ENCODE data around the gene CCDC187. TPM values are rescaled to one million over a fixed set of nuclear protein-coding genes. Genes with fewer than 3 reads are reported as not detected.

Gene CCDC187
- total RNA-seq, 1 experiment from 2014 or later, result 0.61 TPM

DNA sequence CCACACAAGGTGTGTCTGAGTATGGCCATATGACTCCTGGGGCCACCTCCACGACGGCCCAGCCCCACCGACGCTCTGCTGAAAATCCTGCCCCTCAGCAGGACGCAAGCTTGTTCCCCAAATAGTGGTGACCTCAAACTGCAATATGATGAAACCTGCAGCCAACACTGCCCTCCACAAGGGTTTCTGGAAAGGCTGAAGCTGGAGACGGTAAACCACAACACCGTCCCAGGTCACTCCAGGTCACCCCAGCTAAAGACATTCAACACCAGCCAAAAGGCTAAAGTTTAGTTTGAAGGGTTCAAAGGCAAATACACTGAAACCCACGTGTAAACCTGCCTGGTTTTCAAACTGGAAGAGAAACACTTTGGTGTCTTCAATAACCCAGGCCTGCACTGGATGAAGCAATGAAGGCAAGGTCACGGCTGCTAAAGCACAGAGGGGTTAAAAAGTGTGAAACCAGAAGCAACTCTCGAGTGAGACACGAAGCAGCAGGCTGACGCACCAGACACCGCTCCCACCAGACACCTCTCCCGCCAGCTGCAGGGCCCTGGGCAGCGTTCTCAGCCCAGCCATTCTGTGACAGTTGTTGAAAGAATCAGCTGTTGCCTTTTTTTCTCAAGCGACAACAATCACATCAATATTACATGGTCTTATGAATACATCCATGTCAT, 97.2 kb downstream of the CCDC187 start:
- no peak for DNase-seq (ENCODE audit: low spot score)
- in situ Hi-C loops (cut with HindIII; ENCODE audit: low sequenced_read_pairs), result loop anchor here (5.0 kb wide), 1 partner anchor 69 kb away; no protein-coding TSS in a partner anchor

DNA sequence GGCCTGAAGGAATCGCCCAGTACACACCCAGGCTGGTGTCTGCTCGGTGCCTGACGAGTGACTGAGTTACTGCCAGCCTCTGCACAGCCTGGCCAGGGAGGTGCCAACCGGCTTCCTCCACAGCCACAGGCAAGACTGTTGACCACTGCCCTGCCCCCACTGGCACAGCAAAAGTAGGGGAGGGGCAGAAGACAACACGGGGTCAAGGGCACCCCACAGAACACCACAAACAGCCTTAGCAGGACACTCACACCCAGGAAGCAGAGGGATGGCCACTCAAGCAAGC, 98.2 kb downstream of the CCDC187 start:
- in situ Hi-C loops (cut with HindIII; ENCODE audit: low sequenced_read_pairs), result loop anchor here (5.0 kb wide), 1 partner anchor 68 kb away; no protein-coding TSS in a partner anchor

DNA sequence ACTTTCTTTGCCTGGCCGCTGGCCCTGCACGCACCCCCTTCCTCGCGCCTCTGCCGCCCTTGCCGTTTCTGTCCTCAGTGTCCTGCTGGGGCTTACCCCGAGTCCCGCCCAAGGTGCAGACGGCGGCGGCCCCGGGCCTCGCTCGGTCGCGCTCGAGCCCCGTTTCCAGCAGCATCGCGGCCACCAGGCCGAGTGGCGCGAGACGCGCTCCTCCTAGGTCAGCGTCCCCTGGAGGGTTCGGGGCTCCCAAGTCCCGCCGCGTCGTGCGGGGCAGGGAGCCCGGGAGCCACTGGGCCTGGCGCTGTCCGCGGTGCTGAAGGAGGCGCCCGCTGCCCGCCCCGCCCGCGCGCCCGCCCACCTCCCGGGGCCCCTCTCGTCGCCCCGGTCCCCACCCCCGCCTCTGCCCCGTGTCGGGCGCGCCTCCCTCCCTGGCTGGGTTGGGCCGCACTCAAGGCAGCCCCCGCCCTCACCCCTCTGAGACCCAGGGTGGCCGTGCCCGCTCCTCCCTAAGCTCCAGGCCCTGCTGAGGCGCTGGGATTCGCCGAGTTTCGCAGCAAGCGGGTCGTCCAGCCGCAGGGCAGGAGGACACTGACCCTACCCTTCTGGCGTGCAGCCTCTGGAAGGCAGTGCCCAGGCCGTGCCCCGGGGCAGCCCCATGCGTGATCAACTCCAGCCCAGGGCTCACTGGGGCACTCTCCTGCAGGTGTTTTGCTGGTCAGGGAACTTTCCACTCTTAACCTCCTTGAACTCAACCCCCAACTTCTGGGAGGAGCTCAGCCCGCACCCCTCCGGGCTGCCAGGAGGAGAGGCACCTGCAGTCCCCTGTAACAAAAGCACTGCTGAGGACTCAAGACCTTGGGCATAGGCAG, 98.8 kb downstream of the CCDC187 start, which contains the start of gene LHX3:
LHX3 (minus strand) TSS at position 291 of the 869 bp plus-strand sequence; CDS start at position 175, 116 bp downstream.
- in situ Hi-C loops (cut with HindIII; ENCODE audit: low sequenced_read_pairs), result loop anchor here (5.0 kb wide), 1 partner anchor 68 kb away; no protein-coding TSS in a partner anchor
- DNase-seq (ENCODE audit: low spot score), result no peak

More for the DNA sequence above, 98.2 kb downstream of the CCDC187 start:
- DNase-seq (ENCODE audit: low spot score), result no peak

DNA sequence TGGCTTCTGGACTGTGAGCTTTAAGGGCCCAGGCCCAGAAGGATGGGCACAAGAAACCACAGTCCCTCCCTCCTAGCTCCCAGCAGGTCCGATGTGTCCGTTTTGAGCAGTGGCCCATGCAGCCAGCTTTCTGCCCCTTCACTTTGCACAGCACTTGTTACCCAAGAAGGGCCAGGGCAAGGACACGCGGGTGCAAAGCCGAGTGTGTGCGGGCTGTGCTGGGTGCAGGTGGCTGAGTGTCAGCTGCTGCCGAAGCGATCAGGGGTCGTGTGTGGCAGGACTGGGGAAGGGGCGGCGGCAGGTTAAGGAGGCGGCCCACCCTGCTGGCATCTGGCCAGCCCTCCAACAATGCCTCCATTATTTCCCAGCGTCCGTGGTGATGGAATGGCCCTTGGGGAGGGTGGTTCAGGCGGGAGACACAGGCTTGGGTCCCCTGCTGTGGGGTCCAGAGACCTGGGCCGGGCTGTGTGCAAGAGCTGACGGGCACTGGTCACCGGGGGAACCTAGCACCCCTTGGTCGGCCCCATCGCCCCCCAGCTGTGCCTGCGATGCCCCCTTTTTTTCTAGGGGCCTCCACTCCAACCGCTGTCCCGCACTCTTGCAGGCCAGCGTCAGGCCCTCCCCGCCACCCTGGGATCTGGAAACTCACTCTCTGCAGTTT, 99.6 kb downstream of the CCDC187 start:
- in situ Hi-C loops (cut with HindIII; ENCODE audit: low sequenced_read_pairs), result no loop called here
- no peak for DNase-seq (ENCODE audit: low spot score)

DNA sequence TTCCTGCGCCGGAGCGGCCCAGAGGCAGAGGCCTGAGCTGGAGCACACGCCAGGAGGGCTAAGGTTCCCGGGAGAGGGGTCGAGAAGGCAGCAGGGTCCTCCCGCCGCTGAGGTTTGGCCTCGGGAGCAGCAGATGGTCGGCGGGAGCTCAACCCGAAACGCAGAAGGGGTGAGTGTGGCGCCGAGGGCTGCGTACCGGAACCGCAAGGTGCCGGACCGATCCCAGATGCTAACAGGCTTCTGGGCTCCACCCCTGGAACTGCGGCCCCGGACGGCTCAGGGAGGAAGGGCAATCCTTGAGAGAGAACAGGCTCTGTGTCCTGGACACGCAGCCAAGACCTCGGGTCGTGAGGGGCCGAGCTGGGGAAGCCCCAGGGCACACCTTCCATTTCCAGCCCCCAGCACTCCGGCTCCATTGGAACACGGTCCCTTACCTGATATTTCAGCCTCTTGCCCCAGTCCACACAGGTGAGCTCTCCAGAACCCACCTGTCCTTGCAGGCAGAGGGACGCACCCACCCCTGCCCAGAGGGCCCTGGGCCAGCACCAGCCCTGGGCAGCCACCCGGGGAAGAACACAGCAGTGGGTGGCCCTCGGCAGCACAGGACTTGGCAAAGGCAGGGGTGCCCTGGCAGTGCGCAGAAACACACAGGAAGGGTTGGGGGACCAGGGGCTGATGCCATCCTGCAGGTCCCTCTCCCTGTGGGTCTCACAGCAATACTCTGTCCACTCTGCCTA, 100.3 kb downstream of the CCDC187 start:
- no peak for DNase-seq (ENCODE audit: low spot score)
- in situ Hi-C loops (cut with HindIII; ENCODE audit: low sequenced_read_pairs), result no loop called here

DNA sequence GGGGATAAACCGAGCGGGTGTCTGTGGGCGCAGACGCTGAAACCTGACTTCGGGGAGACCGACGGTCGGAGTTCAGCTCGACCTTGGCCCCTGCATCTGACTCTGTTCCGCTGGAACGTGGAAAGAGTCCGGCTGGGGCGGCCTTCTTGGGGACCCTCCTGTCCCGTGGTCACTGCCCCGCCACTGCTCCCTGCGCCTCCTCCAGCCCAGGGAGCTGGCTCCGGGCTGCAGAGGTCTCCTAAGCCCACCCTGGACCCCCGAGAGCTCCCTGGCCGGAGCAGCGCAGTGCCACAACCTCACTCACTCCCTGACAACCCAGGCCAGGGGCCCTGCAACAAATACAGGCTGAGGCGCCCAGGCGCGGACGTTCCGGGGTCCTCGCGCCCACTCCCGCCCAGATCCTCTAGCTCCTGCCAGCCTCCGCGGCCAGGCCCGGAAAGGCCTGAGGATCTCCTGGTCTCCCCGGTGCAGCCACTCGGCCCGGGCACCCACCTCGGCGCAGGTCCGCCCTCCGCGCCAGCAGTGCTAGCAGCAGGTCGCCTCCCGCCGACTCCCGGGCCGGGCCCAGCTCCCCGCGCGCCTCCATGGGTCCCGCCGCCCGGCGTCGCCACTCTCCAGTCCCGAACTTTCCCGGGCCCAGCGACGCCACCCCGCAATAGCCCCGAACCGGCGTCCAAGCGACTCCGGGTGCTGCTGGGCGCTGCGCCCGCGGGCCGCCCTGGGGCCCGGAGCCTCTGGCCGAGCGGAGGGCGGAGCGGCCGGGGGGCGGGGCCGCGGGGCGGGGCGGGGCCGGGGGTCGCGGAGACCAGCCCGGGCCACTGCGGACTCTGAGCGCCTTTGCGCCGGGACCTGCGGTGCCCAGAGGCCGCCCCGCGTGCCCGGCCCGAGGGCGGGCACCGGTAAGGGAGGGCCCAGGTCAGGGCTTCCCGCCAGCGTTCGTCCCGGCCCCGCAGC, 101.2 kb downstream of the CCDC187 start:
- DNase-seq (ENCODE audit: low spot score), result no peak
- in situ Hi-C loops (cut with HindIII; ENCODE audit: low sequenced_read_pairs), result no loop called here

DNA sequence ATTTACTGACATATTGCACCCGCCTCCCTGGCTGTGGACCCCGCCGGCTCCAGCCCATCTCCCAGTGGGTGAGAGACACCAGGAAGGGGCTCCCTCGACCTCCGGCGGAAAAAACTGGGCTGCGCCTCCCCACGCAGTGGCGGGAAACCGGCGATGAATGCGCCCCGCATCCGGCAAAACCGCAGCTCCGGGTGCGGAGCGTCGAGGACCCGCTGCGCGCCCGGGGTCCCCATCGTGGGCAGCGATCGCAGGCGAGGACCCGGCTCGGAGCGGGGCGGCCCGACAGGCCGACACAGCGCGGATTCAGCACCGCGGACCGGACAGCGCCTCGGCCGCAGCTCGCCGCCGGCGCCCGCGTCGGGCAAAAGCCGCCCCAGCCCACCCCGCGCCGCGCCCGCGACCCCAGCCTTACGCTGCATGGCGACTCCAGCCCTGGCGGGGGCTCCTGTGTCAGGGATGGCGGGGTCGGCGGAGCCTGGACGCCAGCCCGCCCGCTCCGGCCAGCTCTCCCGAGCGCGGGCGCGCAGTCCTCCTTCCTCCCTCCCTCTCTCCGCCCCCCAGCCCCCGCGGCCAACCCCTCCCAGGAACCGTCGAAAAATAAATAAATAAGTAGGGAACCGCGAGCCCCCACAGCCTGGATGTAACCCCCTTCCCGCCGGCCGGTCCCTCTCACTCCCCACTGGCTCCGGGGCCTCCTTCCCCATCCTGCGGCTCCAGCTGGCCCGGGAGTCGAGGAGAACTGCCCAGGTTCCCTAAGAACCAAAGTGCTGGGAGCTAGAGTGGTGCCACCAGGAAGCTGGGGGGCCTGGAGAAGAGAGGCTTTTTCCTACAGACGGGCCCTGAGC, 102.1 kb downstream of the CCDC187 start:
- in situ Hi-C loops (cut with HindIII; ENCODE audit: low sequenced_read_pairs), result no loop called here
- no peak for DNase-seq (ENCODE audit: low spot score)

DNA sequence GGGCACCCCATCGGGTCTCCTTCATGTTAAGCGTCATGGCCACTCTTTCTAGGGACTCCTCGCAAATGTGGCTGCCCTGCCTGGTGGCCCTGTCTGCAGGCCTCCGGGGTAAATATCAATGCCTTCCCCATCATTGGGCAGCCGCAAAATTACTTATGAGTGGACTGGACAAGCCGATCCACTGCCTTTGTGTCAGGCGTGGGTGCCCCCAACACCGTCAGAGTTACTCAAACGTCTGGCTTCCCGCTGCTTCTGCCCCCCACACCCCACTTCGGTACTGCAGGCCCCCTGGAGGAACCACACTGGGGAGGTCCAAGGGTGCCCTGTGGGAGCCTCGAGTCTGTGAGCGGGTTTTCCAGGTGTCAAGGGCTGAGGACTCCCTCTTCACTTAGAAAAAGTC, 102.7 kb downstream of the CCDC187 start:
- DNase-seq (ENCODE audit: low spot score), result no peak
- in situ Hi-C loops (cut with HindIII; ENCODE audit: low sequenced_read_pairs), result no loop called here

DNA sequence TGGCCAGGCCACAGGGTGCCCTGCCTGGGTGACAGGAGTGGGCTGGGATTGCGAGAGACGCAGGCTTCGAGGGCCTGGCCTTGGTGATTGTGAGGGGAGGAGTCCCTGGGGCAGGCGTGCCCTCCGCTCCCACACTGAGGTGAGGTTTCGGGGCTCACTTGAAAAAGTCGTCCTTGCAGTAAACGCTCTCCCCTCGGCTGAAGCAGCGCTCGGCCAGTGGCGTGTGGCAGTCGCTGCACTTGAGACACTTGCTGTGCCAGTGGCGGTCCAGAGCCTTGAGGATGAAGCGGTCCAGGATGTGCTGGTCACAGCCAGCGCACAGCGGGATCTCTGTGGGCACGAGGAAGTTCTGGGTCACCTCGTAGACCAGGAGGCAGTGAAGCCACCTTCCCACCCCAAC, 103.5 kb downstream of the CCDC187 start:
- in situ Hi-C loops (cut with HindIII; ENCODE audit: low sequenced_read_pairs), result no loop called here
- DNase-seq (ENCODE audit: low spot score), result no peak

Other genes with a start within 250 kb of the CCDC187 start
- 12.8 and 13.9 TPM in 2 replicates for gene NACC2, start 208.8 kb downstream of the CCDC187 start, total RNA-seq (2014; rRNA removed; shearing (Covaris generic))
- gene TMEM250, start 185.2 kb downstream of the CCDC187 start, total RNA-seq (2014; rRNA removed; shearing (Covaris generic)), result 48.3 and 51.4 TPM in 2 replicates
- not detected in 2 replicates for gene LHX3, start 99.0 kb downstream of the CCDC187 start, total RNA-seq (2014; rRNA removed; shearing (Covaris generic))
- gene QSOX2, start 58.3 kb downstream of the CCDC187 start, total RNA-seq (2014; rRNA removed; shearing (Covaris generic)), result 9.0 and 13.7 TPM in 2 replicates
- 49.1 and 50.3 TPM in 2 replicates for gene GPSM1, start 23.4 kb upstream of the CCDC187 start, total RNA-seq (2014; rRNA removed; shearing (Covaris generic))
- gene DNLZ, start 59.6 kb upstream of the CCDC187 start, total RNA-seq (2014; rRNA removed; shearing (Covaris generic)), result 34.2 and 70.6 TPM in 2 replicates
- gene CARD9, start 69.6 kb upstream of the CCDC187 start, total RNA-seq (2014; rRNA removed; shearing (Covaris generic)), result 0.25 and 0.98 TPM in 2 replicates
- 12.4 and 17.2 TPM in 2 replicates for gene SNAPC4, start 96.1 kb upstream of the CCDC187 start, total RNA-seq (2014; rRNA removed; shearing (Covaris generic))
- gene ENTR1, start 106.5 kb upstream of the CCDC187 start, total RNA-seq (2014; rRNA removed; shearing (Covaris generic)), result 85.0 and 97.9 TPM in 2 replicates
- 129 and 146 TPM in 2 replicates for gene PMPCA, start 106.6 kb upstream of the CCDC187 start, total RNA-seq (2014; rRNA removed; shearing (Covaris generic))
- gene INPP5E, start 135.8 kb upstream of the CCDC187 start, total RNA-seq (2014; rRNA removed; shearing (Covaris generic)), result 6.1 and 11.8 TPM in 2 replicates
- 4.1 and 7.2 TPM in 2 replicates for gene SEC16A, start 178.9 kb upstream of the CCDC187 start, total RNA-seq (2014; rRNA removed; shearing (Covaris generic))
- gene NOTCH1, start 242.0 kb upstream of the CCDC187 start, total RNA-seq (2014; rRNA removed; shearing (Covaris generic)), result 10.9 and 13.8 TPM in 2 replicates

All from G401 (cell line).